Heart right ventricle (tissue), 16 donors: ENCODE results near the gene PHACTR3. TPM values are rescaled to one million over a fixed set of nuclear protein-coding genes. Genes with fewer than 3 reads are reported as not detected.

Source experiments
- ATAC-seq, 8 donors: fragments of 200-7000 bp; cut with Tn5 transposase; one replicate each; pipeline ENCODE4 v1.9.1; 2020; ENCODE audit warnings: mild to moderate bottlenecking in 8 of 8, moderate library complexity in 8 of 8, moderate number of reproducible peaks in 1 of 8
- DNase-seq, 2 donors: peaks; one replicate each; pipeline ENCODE4 v3.0.0-alpha.2; 2020
- H3K27ac ChIP-seq, 10 donors: fragments of 200-600 bp; sonication (generic) in 2 of 10; one replicate each; pipeline versions ENCODE4 v1.5.0 to v1.8.0; 2020 to 2022; ENCODE audit warnings: mild to moderate bottlenecking in 3 of 10
- H3K27me3 ChIP-seq, 7 donors: fragments of 200-600 bp; one replicate each; pipeline ENCODE4 v1.8.0; 2021 to 2022; ENCODE audit warnings: mild to moderate bottlenecking in 2 of 7
- H3K36me3 ChIP-seq, 9 donors: fragments of 200-600 bp; sonication (generic) in 1 of 9; one replicate each; pipeline versions ENCODE4 v1.5.0 to v1.8.0; 2020 to 2022; ENCODE audit warnings: mild to moderate bottlenecking in 2 of 9
- H3K4me1 ChIP-seq, 9 donors: fragments of 200-600 bp; sonication (generic) in 1 of 9; one replicate each; pipeline versions ENCODE4 v1.5.0 to v1.8.0; 2020 to 2022; ENCODE audit warnings: mild to moderate bottlenecking in 4 of 9
- H3K4me3 ChIP-seq, 10 donors: fragments of 200-600 bp; sonication (generic) in 2 of 10; one replicate each; pipeline versions ENCODE4 v1.5.0 to v1.8.0; 2020 to 2022; ENCODE audit warnings: mild to moderate bottlenecking in 7 of 10, moderate library complexity in 2 of 10
- H3K9me3 ChIP-seq, 11 donors: fragments of 200-600 bp in 10 of 11; sonication (generic) in 2 of 11; one replicate each; pipeline versions ENCODE4 v1.5.0 to v1.8.0; 2013 to 2022; ENCODE audit warnings: mild to moderate bottlenecking in 2 of 11, control low read depth in 1 of 11, moderate library complexity in 1 of 11
- WGBS, 2 donors: extraction: QIAGEN DNeasy Blood & Tissue Kit; methylation state at CpG; one replicate each; pipeline ENCODE4 v1.1.7; 2013; ENCODE audit warnings: inconsistent platforms in 1 of 2; 5-methylcytosine and 5-hydroxymethylcytosine counted together
- intact Hi-C, 10 donors: fragments of 100-400 bp; cut with DNase I; formaldehyde crosslinking; loops; one replicate each; pipeline versions ENCODE4 v1.11.1 to v1.14.2; 2022
- polyA plus RNA-seq, 2 donors: library from polyadenylated mRNA; stranded (reverse); fragments of 200-250 nt; gene quantifications; one replicate each; pipeline ENCODE4 v1.2.3, GENCODE V29; 2013
- total RNA-seq, 10 donors: library from RNA; stranded (reverse); fragmentation: NEBNext Ultra II Directional in 3 of 10; extraction: Animal tissue kit (Norgen Biotek cat#: 25700) in 3 of 10; gene quantifications; one replicate each; pipeline versions ENCODE4 v1.2.1 to v1.2.4, GENCODE V29; 2021 to 2023
- TF ChIP-seq, protein P1 (sequence below), 9 donors: fragments of 200-600 bp; sonication (generic) in 2 of 9; IDR thresholded peaks; one replicate each; pipeline versions ENCODE4 v1.5.0 to v1.8.0; 2021 to 2022; ENCODE audit warnings: antibody characterized with exemption in 9 of 9, mild to moderate bottlenecking in 5 of 9, moderate library complexity in 1 of 9
- donor health status: Arrhythmogenic right ventricular cardiomyopathy.
- donor health status: ischemic (EF 13 %, LVEDD 7.1; RV severe dilation, severe dysfunction).
- donor health status: healthy with polysubstance abuse.
- donor health status: DM: no; HTN: yes; CAD: no.
- donor health status: DM: no; HTN: no; CAD: no.
- donor health status: ischemic (EF 25% LVEDD 6.9; RV normal size, moderate dysfunction).
- donor health status: ischemic (EF 25% LVEDD 5.7; RV mildly dilated, moderate dysfunction).
- donor health status: healthy.
- donor health status: DM: yes; HTN: yes; CAD: no.
- donor health status: Ischemic cardiomyopathy.
- donor health status: ischemic (EF 35%, LVEDD 5.7; RV mildly dilated, moderate dysfunction).
- donor health status: nonischemic (EF 11% LVEDD 7.7; RV severe dilation, severe dysfunction).
- donor health status: DM: yes; HTN: yes; CAD: no.
- donor health status: PGD.
- donor health status: ischemic (EF 29% LVEDD 5.4; RV normal size, mild dysfunction).
- donor health status: nonischemic (EF 23%, LVEDD 6.1; RV moderate dilation, normal function).

The PHACTR3 gene
- total and polyA plus RNA-seq, 12 donors: 0.51 to 24.1 (median 3.7) TPM

DNA sequence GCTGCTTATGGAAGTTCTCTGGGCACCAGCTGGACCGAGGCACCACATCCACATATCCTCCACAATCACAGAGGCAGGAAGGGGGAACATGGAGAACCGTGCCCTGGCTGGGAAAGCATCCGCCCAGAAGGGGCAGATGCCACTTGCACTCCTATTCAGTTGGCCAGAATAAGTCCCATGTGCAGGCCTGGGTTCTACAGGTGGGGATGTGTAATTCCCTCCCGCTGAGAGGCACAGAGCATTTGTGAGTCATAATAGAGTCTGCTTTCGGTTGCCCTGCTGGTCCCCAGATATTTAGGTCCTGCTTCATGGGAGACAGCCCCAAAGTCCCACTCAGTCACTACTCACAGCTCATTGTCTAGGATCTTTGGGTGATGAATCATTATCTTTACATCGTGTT lies 104.0 kb downstream of the PHACTR3 start:
- Histone ChIP-seq H3K9me3 (peaks cover 0 to 19% (median 11%) of the 10 kb centered on the region in 11 donors), H3K27me3 (peaks cover 0 to 45% (median 0%) of the 10 kb centered on the region in 7 donors), H3K4me3 (no peak overlapping the region), H3K27ac (no peak overlapping the region), H3K36me3 (no peaks in the 10 kb centered on the region), H3K4me1 (peaks cover 0 to 6% (median 0%) of the 10 kb centered on the region in 9 donors)
- no peak for DNase-seq
- 78 to 89% methylated on average over 6 of the region's 6 CpGs for WGBS, 2 donors
- intact Hi-C loops: no loop called here
- no peak for ATAC-seq
- TF ChIP-seq, protein P1, sequence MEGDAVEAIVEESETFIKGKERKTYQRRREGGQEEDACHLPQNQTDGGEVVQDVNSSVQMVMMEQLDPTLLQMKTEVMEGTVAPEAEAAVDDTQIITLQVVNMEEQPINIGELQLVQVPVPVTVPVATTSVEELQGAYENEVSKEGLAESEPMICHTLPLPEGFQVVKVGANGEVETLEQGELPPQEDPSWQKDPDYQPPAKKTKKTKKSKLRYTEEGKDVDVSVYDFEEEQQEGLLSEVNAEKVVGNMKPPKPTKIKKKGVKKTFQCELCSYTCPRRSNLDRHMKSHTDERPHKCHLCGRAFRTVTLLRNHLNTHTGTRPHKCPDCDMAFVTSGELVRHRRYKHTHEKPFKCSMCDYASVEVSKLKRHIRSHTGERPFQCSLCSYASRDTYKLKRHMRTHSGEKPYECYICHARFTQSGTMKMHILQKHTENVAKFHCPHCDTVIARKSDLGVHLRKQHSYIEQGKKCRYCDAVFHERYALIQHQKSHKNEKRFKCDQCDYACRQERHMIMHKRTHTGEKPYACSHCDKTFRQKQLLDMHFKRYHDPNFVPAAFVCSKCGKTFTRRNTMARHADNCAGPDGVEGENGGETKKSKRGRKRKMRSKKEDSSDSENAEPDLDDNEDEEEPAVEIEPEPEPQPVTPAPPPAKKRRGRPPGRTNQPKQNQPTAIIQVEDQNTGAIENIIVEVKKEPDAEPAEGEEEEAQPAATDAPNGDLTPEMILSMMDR (IDR thresholded peaks at IDR 0.05): no peak

- ATAC-seq: no peak
These were observed 105.3 kb downstream of the PHACTR3 start for GRCh38 chr20:59709636-59710035.

GRCh38 chr20:59718071-59718470 lies 113.7 kb downstream of the PHACTR3 start:
- H3K9me3 ChIP-seq: peaks cover 0 to 8% (median 0%) of the 10 kb centered on the region in 11 donors
- intact Hi-C loops: no loop called here
- no peak overlapping the region for H3K4me3 ChIP-seq
- DNase-seq (no peak), ATAC-seq (no peak)
- peaks cover 0 to 13% (median 0%) of the 10 kb centered on the region in 9 donors for H3K4me1 ChIP-seq
- no peaks in the 10 kb centered on the region for H3K36me3 ChIP-seq
- no peak overlapping the region for H3K27ac ChIP-seq
- TF ChIP-seq, protein P1 (IDR thresholded peaks at IDR 0.05): no peak
- peaks cover 0 to 84% (median 11%) of the 10 kb centered on the region in 7 donors for H3K27me3 ChIP-seq

More at GRCh38 chr20:59709636-59710035, 105.3 kb downstream of the PHACTR3 start:
- intact Hi-C loops: no loop called here
- peaks cover 0 to 49% (median 0%) of the 10 kb centered on the region in 7 donors for H3K27me3 ChIP-seq
- no peaks in the 10 kb centered on the region for H3K4me1 ChIP-seq
- TF ChIP-seq, protein P1 (IDR thresholded peaks at IDR 0.05): no peak
- no peak overlapping the region for H3K27ac ChIP-seq
- no peak for DNase-seq
- no peak overlapping the region for H3K4me3 ChIP-seq
- H3K36me3 ChIP-seq: no peaks in the 10 kb centered on the region
- WGBS, 2 donors: 60 to 61% methylated on average over 1 of the region's 1 CpG
- H3K9me3 ChIP-seq: peaks cover 0 to 19% (median 15%) of the 10 kb centered on the region in 11 donors

DNA sequence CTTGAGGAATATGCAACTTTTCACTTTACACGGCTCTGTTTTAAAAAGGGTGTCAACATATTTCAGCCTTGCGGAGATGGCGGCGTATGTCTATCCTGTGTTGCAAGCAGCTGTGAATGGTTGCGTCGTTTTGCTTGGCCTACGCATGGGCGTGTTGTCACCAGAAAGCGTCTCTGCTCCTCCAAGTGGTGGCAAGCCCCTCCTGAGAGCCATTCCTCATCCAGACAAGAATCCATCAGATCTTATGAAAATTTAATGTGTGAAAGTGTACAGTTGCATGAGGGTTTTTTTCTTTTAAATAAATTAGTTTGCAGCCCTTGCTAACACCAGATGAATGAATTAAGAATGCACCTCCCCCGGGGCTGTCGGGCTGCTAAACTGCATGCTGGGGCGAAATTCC lies 114.4 kb downstream of the PHACTR3 start:
- DNase-seq (no peak), ATAC-seq (no peak)
- H3K9me3 ChIP-seq: peaks cover 0 to 2% (median 0%) of the 10 kb centered on the region in 11 donors
- no peak overlapping the region for H3K27ac ChIP-seq
- peaks cover 0 to 83% (median 11%) of the 10 kb centered on the region in 7 donors for H3K27me3 ChIP-seq
- intact Hi-C loops: no loop called here
- H3K36me3 ChIP-seq: no peaks in the 10 kb centered on the region
- 87 to 89% methylated on average over 12 of the region's 12 CpGs for WGBS, 2 donors
- TF ChIP-seq, protein P1 (IDR thresholded peaks at IDR 0.05): no peak
- H3K4me1 ChIP-seq: peaks cover 0 to 20% (median 0%) of the 10 kb centered on the region in 9 donors
- H3K4me3 ChIP-seq: no peak overlapping the region
